Progenitor cell of endocrine pancreas (in vitro differentiated cells): ENCODE measurements around the gene DYRK4. TPM values are rescaled to one million over a fixed set of nuclear protein-coding genes. Genes with fewer than 3 reads are reported as not detected.
A peak's percentile ranks its signal among the peaks of the same experiment; 100 is the strongest.
"Not testable (repeated sequence)": the region's sequence is repeated elsewhere in the genome, so short reads cannot be mapped to it uniquely, and the experiment has no call there.

Experiments used
- DNase-seq: peaks from one replicate; pipeline ENCODE4 v3.0.0; 2021; ENCODE audit warnings: low spot score; ENCODE audit not compliant: unreplicated experiment
- H3K27ac Mint-ChIP-seq: 2 replicates; pipeline ENCODE4 v1.8.0; 2021; ENCODE audit warnings: mild to moderate bottlenecking, moderate library complexity, mixed read lengths
- H3K27me3 Mint-ChIP-seq: 2 replicates; pipeline ENCODE4 v1.8.0; 2021; ENCODE audit warnings: mixed read lengths
- H3K36me3 Mint-ChIP-seq: 2 replicates; pipeline ENCODE4 v1.8.0; 2022; ENCODE audit warnings: mixed read lengths; ENCODE audit not compliant: insufficient read depth
- H3K4me1 Mint-ChIP-seq: 2 replicates; pipeline ENCODE4 v1.8.0; 2021; ENCODE audit warnings: low read depth, mixed read lengths
- H3K4me3 Mint-ChIP-seq: 2 replicates; pipeline ENCODE4 v1.8.0; 2021; ENCODE audit warnings: low read depth, mild to moderate bottlenecking, moderate library complexity, mixed read lengths
- H3K9me3 Mint-ChIP-seq: 2 replicates; pipeline ENCODE4 v1.8.0; 2021; ENCODE audit warnings: low read depth, mixed read lengths
- CTCF ChIP-seq: fragments of 200-600 bp; sonication (generic); IDR thresholded peaks from one replicate; pipeline ENCODE4 v1.5.0; 2021; ENCODE audit warnings: antibody characterized with exemption, mild to moderate bottlenecking; ENCODE audit not compliant: unreplicated experiment
- long read RNA-seq: library from polyadenylated mRNA; unstranded; transcript quantifications from one replicate; pipeline ENCODE4 v2.0.0, GENCODE V29; 2020
- total RNA-seq: library from RNA; stranded (reverse); gene quantifications from 2 replicates; pipeline ENCODE4 v1.2.1, GENCODE V29; 2021

The DYRK4 gene
- 27.6 and 30.8 TPM in 2 replicates for total RNA-seq
- long read RNA-seq, partial matches to known transcripts, result 11 of 17 reads
- long read RNA-seq, other reads (novel, unspliced or antisense), result 1 of 17 reads

GRCh38 chr12:4562034-4562657 lies at the start of gene DYRK4:
TSS of gene DYRK4 (plus strand) at chr12:4562208. CDS start at chr12:4562246, 38 bp downstream.
- H3K27ac Mint-ChIP-seq, result peak within 1 kb of the TSS; percentile 83
- peak within 1 kb of the TSS; percentile 77 for H3K4me3 Mint-ChIP-seq
- H3K4me1 Mint-ChIP-seq, result peaks cover 3% of the 10 kb centered on the region
- peak; percentile 89 for DNase-seq
- peaks cover 37% of the 10 kb centered on the region for H3K27me3 Mint-ChIP-seq
- TF ChIP-seq CTCF, result no peak
- H3K36me3 Mint-ChIP-seq, result peaks cover 2% of the 10 kb centered on the region
- H3K9me3 Mint-ChIP-seq, result no peaks in the 10 kb centered on the region

- no peak for DNase-seq
- H3K27ac Mint-ChIP-seq, result no peak overlapping the region
- TF ChIP-seq CTCF, result no peak
- peaks cover 23% of the 10 kb centered on the region for H3K36me3 Mint-ChIP-seq
- no peaks in the 10 kb centered on the region for H3K27me3 Mint-ChIP-seq
- no peak overlapping the region for H3K4me3 Mint-ChIP-seq
- H3K9me3 Mint-ChIP-seq, result peaks cover 6% of the 10 kb centered on the region
- no peaks in the 10 kb centered on the region for H3K4me1 Mint-ChIP-seq
Observed at GRCh38 chr12:4518106-4518728, 43.8 kb upstream of the DYRK4 start.

DNA sequence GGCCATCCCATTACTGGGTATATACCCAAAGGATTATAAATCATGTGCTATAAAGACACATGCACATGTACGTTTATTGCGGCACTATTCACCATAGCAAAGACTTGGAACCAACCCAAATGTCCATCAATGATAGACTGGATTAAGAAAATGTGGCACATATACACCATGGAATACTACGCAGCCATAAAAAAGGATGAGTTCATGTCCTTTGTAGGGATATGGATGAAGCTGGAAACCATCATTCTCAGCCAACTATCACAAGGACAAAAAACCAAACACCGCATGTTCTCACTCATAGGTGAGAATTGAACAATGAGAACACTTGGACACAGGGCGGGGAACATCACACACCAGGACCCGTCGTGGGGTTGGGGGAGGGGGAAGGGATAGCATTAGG lies 38.6 kb upstream of the DYRK4 start:
- not testable (repeated sequence) for H3K4me1 Mint-ChIP-seq, H3K4me3 Mint-ChIP-seq, DNase-seq, H3K9me3 Mint-ChIP-seq, H3K27ac Mint-ChIP-seq, H3K27me3 Mint-ChIP-seq
- peaks cover 20% of the 10 kb centered on the region for H3K36me3 Mint-ChIP-seq

DNA sequence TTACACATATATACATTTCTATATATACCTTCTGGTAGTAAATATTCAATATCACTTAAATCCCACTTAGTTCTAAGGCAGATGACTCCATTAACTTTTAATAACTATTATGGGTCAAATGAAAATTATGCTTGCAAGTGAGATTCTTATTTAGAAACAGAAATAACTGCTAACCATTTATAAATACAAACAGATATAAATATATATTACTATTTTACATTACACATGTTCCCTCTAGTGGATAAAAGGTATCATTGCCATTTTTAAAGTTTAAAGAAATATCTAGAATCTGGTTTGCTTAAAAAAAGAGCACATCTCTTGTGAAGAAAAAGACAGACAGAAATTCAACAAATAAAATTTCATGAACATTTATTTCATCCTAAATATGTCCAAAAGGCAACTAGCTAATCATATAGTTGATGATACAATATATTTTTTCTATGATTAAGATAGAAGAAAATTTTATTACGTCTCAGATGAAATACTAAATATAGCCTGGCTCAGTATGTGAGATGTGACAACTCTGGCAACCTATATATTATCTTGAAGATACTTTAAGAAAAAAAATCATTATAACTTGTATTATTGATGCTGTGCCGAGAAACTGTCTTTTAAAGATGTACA lies 35.0 kb upstream of the DYRK4 start:
- no peaks in the 10 kb centered on the region for H3K27me3 Mint-ChIP-seq
- no peaks in the 10 kb centered on the region for H3K9me3 Mint-ChIP-seq
- peak; percentile 93 for TF ChIP-seq CTCF
- no peak overlapping the region for H3K27ac Mint-ChIP-seq
- H3K4me1 Mint-ChIP-seq, result no peaks in the 10 kb centered on the region
- H3K36me3 Mint-ChIP-seq, result peaks cover 20% of the 10 kb centered on the region
- H3K4me3 Mint-ChIP-seq, result no peak overlapping the region
- no peak for DNase-seq

DNA sequence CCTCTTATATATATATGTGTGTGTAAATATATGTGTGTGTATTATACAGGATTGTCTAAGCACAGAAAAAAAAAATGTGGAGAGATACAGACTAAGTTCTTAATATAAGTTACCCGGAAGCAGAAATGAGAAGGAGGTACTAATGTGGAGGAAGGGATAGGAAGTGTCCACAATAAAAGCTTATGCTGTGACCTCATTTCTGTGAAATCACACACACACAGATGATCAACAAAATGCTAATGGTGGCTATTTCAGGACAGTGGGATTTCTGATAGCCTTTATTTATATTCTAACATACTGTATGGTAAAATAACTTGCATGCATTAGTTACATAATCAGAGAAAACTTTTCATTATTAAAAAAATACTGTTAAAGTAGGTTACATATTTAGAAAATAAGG lies 31.8 kb upstream of the DYRK4 start:
- TF ChIP-seq CTCF, result no peak
- no peaks in the 10 kb centered on the region for H3K27me3 Mint-ChIP-seq
- H3K4me1 Mint-ChIP-seq, result no peaks in the 10 kb centered on the region
- H3K4me3 Mint-ChIP-seq, result no peak overlapping the region
- H3K27ac Mint-ChIP-seq, result no peak overlapping the region
- peaks cover 6% of the 10 kb centered on the region for H3K36me3 Mint-ChIP-seq
- no peak for DNase-seq
- H3K9me3 Mint-ChIP-seq, result no peaks in the 10 kb centered on the region
